ENCODE measurements around the gene HCN3. TPM values are rescaled to one million over a fixed set of nuclear protein-coding genes. Genes with fewer than 3 reads are reported as not detected.
A peak's percentile ranks its signal among the peaks of the same experiment; 100 is the strongest.

HCN3 gene
- total RNA-seq, 1 donor from 2014 or later: 2.8 TPM

DNA sequence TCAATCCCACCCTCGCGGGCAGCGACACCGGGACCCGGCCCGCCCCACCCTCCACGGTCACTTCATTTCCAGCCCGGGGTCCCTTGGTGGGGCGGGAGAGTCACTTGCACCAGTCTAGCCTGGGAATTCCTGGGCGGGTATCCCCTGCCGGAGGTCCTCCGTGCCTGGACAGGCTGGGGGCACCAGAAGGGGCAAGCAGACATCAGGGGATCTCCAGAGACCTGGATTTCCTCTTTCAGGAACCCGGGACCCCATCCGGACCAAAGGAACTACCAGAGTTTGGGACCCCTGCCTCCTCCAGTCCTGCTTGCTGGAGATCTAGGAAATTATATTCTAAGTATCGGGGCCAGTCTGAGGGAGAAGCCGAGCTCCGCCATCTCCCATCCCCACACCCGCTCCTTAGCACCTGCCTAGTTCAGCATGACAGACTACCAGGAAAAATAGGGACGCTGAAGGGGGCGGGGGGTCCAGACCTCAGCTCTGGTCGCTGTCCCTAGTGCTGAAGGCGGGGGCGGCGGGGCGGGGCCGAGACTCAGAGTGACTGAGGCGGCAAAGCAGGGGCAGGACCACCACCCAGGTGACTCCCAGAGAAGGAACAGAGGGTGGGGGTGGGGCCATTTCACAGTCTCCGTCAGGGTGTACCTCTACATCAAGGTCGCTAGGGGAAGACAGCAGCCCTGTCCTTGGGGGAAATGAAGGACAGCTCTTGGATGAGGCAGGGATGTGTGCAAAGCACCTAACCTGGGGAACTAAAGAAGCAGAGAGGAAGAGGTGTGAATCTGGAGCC lies 832 bp downstream of the HCN3 start:
- no peak for DNase-seq (ENCODE audit: low read depth)
- Histone ChIP-seq H3K36me3 (ENCODE audit: control insufficient read depth, insufficient read depth, low read length) (no peaks in the 10 kb centered on the region), H3K4me3 (ENCODE audit: low read depth, low read length) (peak overlapping the region; percentile 70), H3K27me3 (ENCODE audit: control insufficient read depth, insufficient read depth, low read length) (no peaks in the 10 kb centered on the region)
- TF ChIP-seq CTCF (IDR thresholded peaks at IDR 0.05; ENCODE audit: insufficient read depth, low read length, poor library complexity, severe bottlenecking): peak; percentile 31

- Histone ChIP-seq H3K36me3 (ENCODE audit: control insufficient read depth, insufficient read depth, low read length) (no peaks in the 10 kb centered on the region), H3K4me3 (ENCODE audit: low read depth, low read length) (no peak overlapping the region), H3K27me3 (ENCODE audit: control insufficient read depth, insufficient read depth, low read length) (no peaks in the 10 kb centered on the region)
- DNase-seq (ENCODE audit: low read depth): no peak
- TF ChIP-seq CTCF (IDR thresholded peaks at IDR 0.05; ENCODE audit: insufficient read depth, low read length, poor library complexity, severe bottlenecking): no peak
These were observed 1.5 kb downstream of the HCN3 start for GRCh38 chr1:155278689-155279160.

DNA sequence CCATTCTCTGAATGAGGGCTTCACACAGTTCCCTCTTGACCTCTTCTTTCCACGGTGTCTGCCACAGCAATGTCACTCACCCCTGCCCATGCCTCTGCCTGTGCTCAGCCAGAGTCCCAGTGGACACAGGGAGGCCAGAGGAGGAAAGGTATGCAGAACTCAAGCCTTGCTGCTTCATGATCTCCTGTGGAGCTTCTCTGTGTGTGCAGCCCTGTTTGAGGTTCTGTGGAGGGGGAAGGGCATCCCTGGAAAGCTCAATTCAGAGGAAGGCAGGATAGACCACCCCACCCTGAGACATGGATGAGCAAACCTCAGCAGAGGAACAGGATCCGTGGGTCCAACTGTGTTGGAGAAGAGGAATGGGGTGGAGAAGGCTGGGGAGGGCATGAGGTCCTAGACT lies 2.0 kb downstream of the HCN3 start:
- no peak for TF ChIP-seq CTCF (IDR thresholded peaks at IDR 0.05; ENCODE audit: insufficient read depth, low read length, poor library complexity, severe bottlenecking)
- Histone ChIP-seq H3K36me3 (ENCODE audit: control insufficient read depth, insufficient read depth, low read length) (no peaks in the 10 kb centered on the region), H3K27me3 (ENCODE audit: control insufficient read depth, insufficient read depth, low read length) (no peaks in the 10 kb centered on the region), H3K4me3 (ENCODE audit: low read depth, low read length) (no peak overlapping the region)
- no peak for DNase-seq (ENCODE audit: low read depth)

DNA sequence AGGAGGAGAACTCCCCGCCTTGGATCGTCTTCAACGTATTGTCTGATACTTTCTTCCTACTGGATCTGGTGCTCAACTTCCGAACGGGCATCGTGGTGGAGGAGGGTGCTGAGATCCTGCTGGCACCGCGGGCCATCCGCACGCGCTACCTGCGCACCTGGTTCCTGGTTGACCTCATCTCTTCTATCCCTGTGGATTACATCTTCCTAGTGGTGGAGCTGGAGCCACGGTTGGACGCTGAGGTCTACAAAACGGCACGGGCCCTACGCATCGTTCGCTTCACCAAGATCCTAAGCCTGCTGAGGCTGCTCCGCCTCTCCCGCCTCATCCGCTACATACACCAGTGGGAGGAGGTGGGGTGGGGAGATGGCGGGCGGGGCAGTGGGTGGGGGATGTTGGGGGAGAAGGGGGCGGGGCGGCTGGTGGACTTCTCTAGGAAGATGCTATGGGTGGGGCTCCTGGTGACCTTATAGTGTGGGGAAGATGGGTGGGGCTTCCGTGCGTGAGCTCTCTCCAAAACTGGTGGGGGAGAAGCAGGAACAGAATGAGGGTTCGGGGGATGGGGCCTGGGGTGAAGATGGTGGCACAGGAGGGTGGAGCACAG lies 5.3 kb downstream of the HCN3 start:
- no peak for DNase-seq (ENCODE audit: low read depth)
- Histone ChIP-seq H3K36me3 (ENCODE audit: control insufficient read depth, insufficient read depth, low read length) (no peaks in the 10 kb centered on the region), H3K4me3 (ENCODE audit: low read depth, low read length) (no peak overlapping the region), H3K27me3 (ENCODE audit: control insufficient read depth, insufficient read depth, low read length) (no peaks in the 10 kb centered on the region)
- no peak for TF ChIP-seq CTCF (IDR thresholded peaks at IDR 0.05; ENCODE audit: insufficient read depth, low read length, poor library complexity, severe bottlenecking)

DNA sequence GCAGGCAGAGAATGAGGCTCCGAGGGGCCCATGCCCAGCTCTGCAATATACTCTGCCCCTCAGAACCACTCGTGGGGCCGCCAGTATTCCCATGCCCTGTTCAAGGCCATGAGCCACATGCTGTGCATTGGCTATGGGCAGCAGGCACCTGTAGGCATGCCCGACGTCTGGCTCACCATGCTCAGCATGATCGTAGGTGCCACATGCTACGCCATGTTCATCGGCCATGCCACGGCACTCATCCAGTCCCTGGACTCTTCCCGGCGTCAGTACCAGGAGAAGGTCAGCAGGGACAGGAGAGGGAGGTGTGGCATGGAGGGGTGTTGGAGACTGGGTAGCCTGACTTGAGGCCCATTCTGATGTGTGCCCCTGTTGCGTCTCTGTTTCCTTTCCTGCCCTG lies 7.2 kb downstream of the HCN3 start:
- no peak for TF ChIP-seq CTCF (IDR thresholded peaks at IDR 0.05; ENCODE audit: insufficient read depth, low read length, poor library complexity, severe bottlenecking)
- Histone ChIP-seq H3K36me3 (ENCODE audit: control insufficient read depth, insufficient read depth, low read length) (no peaks in the 10 kb centered on the region), H3K27me3 (ENCODE audit: control insufficient read depth, insufficient read depth, low read length) (no peaks in the 10 kb centered on the region), H3K4me3 (ENCODE audit: low read depth, low read length) (no peak overlapping the region)
- no peak for DNase-seq (ENCODE audit: low read depth)

Measured in kidney epithelial cell (primary cell).